Ovary (tissue), 3 donors: ENCODE results near the gene PTGER1.

Source experiments
- POLR2A ChIP-seq: fragments of 450-650 bp; IDR thresholded peaks from one replicate; pipeline ENCODE4 v1.6.1; 2017; ENCODE audit warnings: antibody characterized with exemption, mild to moderate bottlenecking, moderate library complexity
- TF ChIP-seq, protein P1 (sequence below), 3 donors: fragments of 450-650 bp in 2 of 3; fragments of 200-600 bp in 1 of 3; IDR thresholded peaks; one replicate each; pipeline versions ENCODE4 v1.5.1 to v1.8.0; 2016 to 2022; ENCODE audit warnings: antibody characterized with exemption in 3 of 3, mild to moderate bottlenecking in 1 of 3
- donor health status: DM: no; HTN: no; CAD: no.

DNA sequence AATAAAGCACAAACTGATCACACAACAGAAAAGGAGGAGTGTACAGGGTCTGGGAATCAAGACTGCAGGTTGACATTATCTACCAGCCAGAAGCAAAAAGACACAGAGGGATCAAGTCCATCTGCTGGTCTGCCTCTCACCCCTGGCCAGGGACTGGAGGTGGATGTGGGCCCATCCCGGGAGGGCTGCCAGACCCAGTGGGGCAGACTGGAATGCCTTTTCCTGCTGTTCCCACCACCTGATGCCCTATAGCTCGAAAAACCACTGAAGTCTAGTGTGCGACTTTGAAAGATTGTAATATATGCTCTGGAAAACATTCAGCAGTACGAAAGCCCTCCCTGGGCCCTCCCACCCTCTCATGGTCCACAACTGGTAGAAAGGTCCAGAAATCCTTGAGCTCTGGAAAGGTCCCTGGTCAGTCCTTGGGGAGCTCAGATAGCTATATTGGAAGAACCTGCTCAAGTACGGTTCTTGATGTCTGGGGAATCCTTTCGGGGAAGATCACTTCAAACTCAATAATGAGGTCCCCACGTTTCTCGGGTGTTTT lies 40.4 kb upstream of the PTGER1 start:
- TF ChIP-seq, protein P1, sequence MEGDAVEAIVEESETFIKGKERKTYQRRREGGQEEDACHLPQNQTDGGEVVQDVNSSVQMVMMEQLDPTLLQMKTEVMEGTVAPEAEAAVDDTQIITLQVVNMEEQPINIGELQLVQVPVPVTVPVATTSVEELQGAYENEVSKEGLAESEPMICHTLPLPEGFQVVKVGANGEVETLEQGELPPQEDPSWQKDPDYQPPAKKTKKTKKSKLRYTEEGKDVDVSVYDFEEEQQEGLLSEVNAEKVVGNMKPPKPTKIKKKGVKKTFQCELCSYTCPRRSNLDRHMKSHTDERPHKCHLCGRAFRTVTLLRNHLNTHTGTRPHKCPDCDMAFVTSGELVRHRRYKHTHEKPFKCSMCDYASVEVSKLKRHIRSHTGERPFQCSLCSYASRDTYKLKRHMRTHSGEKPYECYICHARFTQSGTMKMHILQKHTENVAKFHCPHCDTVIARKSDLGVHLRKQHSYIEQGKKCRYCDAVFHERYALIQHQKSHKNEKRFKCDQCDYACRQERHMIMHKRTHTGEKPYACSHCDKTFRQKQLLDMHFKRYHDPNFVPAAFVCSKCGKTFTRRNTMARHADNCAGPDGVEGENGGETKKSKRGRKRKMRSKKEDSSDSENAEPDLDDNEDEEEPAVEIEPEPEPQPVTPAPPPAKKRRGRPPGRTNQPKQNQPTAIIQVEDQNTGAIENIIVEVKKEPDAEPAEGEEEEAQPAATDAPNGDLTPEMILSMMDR (IDR thresholded peaks at IDR 0.05), result no peak
- no peak for TF ChIP-seq POLR2A
